Measurements from ENCODE around the gene DDX10. TPM values are rescaled to one million over a fixed set of nuclear protein-coding genes. Genes with fewer than 3 reads are reported as not detected.

Gene DDX10
- total RNA-seq, 8 experiments from 2014 or later: 16.0 to 67.6 (median 21.6) TPM

GRCh38 chr11:108826136-108826535 lies 161.3 kb downstream of the DDX10 start:
- in situ Hi-C loops (cut with MboI; ENCODE audit: low pct_unique_long_range_greater_than_20kb in 2 of 9, low sequenced_read_pairs in 9 of 9, unreplicated experiment in 9 of 9): no loop called here
- no peak overlapping the region for H3K4me3 ChIP-seq
- ATAC-seq (replicated peaks in 6 of 8): no peak

GRCh38 chr11:108835624-108836023 lies 170.8 kb downstream of the DDX10 start:
- Histone ChIP-seq H3K4me1 (replicated peaks in 1 of 2) (no peaks in the 10 kb centered on the region), H3K27ac (no peak overlapping the region), H3K4me3 (no peak overlapping the region)
- WGBS, 10 experiments: 67 to 100% (median 90%) methylated on average over 1 to 4 of the region's 7 CpGs; no CpG with 5 or more reads in 3 of the 10 experiments
- no peak for ATAC-seq (replicated peaks in 6 of 8)
- in situ Hi-C loops (cut with MboI; ENCODE audit: low pct_unique_long_range_greater_than_20kb in 2 of 9, low sequenced_read_pairs in 9 of 9, unreplicated experiment in 9 of 9): no loop called here

More at GRCh38 chr11:108826136-108826535, 161.3 kb downstream of the DDX10 start:
- no peak overlapping the region for H3K27ac ChIP-seq
- no peaks in the 10 kb centered on the region for H3K4me1 ChIP-seq (replicated peaks in 1 of 2)
- 80 to 100% (median 92%) methylated on average over 1 to 2 of the region's 2 CpGs; no CpG with 5 or more reads in 1 of the 10 experiments for WGBS, 10 experiments

DNA sequence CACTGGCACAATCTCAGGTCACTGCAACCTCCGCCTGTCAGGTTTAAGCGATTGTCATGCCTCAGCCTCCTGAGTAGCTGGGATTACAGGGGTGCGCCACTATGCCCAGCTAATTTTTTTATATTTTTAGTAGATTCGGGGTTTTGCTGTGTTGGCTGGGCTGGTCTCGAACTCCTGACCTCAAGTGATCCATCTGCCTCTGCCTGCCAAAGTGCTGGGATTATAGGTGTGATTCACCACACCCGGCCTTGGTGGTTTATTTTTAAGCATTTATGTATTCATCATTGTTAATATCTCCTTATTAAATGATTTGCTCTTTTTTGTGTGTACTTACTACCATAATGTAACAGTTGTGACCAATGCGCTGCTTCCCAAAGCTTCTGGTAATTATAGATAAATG lies 171.7 kb downstream of the DDX10 start:
- no peaks in the 10 kb centered on the region for H3K4me1 ChIP-seq (replicated peaks in 1 of 2)
- 75 to 100% (median 100%) methylated on average over 1 to 6 of the region's 7 CpGs for WGBS, 10 experiments
- in situ Hi-C loops (cut with MboI; ENCODE audit: low pct_unique_long_range_greater_than_20kb in 2 of 9, low sequenced_read_pairs in 9 of 9, unreplicated experiment in 9 of 9): no loop called here

DNA sequence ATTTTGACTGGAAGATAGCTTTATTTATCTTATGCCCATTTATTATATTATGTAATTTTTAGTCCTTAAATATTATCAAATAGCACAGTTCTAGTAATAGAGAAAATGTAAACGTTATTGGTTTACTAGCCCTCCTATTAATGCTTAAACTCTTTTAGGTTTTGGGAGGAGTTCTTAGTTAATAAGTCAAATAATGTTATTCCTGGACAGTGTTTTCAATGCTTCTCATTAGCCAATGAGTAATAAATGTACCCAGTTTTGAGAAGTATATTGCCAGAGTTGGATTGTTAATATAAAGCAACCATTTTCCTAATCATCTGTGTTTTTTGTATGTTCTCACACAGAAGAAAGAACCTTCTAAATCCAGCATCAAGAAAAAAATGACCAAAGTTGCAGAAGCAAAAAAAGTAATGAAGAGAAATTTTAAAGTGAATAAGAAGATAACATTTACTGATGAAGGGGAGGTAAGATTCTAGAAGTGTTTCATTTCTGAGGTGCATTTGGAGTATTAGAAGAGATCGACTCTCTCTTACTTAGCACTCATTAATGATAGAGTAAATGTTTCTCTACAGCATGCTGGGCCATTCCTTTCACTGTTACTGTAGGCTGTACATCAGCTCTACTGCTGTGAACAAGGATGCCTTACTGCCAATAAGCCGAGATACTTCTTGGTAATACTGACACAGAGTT lies 173.4 kb downstream of the DDX10 start:
- Histone ChIP-seq H3K4me1 (replicated peaks in 1 of 2) (no peaks in the 10 kb centered on the region), H3K4me3 (no peak overlapping the region), H3K27ac (no peak overlapping the region)
- no peak for ATAC-seq (replicated peaks in 6 of 8)
- in situ Hi-C loops (cut with MboI; ENCODE audit: low pct_unique_long_range_greater_than_20kb in 2 of 9, low sequenced_read_pairs in 9 of 9, unreplicated experiment in 9 of 9): no loop called here
- 83 to 100% (median 100%) methylated on average over 1 to 3 of the region's 3 CpGs for WGBS, 10 experiments

More for the DNA sequence above, 171.7 kb downstream of the DDX10 start:
- H3K27ac ChIP-seq: no peak overlapping the region
- no peak for ATAC-seq (replicated peaks in 6 of 8)
- no peak overlapping the region for H3K4me3 ChIP-seq

DNA sequence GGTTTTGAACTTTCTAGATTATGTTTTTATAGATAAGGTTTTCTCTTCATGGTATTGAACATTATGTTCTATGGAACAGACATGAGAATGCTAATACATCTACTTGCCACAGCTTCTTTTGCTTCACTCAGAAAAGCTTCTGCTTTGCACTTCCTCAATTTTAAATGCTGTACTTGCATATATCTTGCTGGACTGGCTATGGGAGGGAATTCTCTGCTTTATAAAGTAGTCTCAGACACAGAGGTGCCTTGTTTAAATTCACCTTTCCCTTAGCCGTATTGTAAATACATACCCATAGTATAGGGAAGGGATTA lies 173.9 kb downstream of the DDX10 start:
- ATAC-seq (replicated peaks in 6 of 8): no peak
- 90 to 100% (median 100%) methylated on average over 1 of the region's 1 CpG; no CpG with 5 or more reads in 4 of the 10 experiments for WGBS, 10 experiments
- Histone ChIP-seq H3K4me1 (replicated peaks in 1 of 2) (no peaks in the 10 kb centered on the region), H3K27ac (no peak overlapping the region), H3K4me3 (no peak overlapping the region)
- in situ Hi-C loops (cut with MboI; ENCODE audit: low pct_unique_long_range_greater_than_20kb in 2 of 9, low sequenced_read_pairs in 9 of 9, unreplicated experiment in 9 of 9): no loop called here

DNA sequence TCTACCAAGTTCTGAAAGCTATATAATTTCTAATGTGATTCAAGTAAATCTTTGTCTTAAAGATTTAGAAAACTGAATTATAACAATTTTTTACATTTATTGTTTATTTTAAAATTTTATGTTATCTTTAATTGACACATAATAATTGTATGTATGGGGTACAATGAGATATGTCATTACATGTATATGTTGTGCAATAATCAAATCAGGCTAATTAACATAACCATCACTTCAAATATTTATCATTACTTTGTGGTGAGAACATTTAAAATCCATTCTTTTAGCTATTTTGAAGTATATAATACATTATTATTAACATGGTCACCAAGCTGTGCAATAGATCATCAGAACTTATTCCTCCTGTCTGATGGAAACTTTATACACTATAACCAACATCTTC lies 181.1 kb downstream of the DDX10 start:
- no peak overlapping the region for H3K4me3 ChIP-seq
- in situ Hi-C loops (cut with MboI; ENCODE audit: low pct_unique_long_range_greater_than_20kb in 2 of 9, low sequenced_read_pairs in 9 of 9, unreplicated experiment in 9 of 9): no loop called here
- H3K4me1 ChIP-seq (replicated peaks in 1 of 2): no peaks in the 10 kb centered on the region
- ATAC-seq (replicated peaks in 6 of 8): no peak
- H3K27ac ChIP-seq: no peak overlapping the region

GRCh38 chr11:108847298-108847990 lies 182.6 kb downstream of the DDX10 start:
- Histone ChIP-seq H3K27ac (no peak overlapping the region), H3K4me1 (replicated peaks in 1 of 2) (peaks cover 0 to 3% of the 10 kb centered on the region in 2 donors), H3K4me3 (no peak overlapping the region)
- in situ Hi-C loops (cut with MboI; ENCODE audit: low pct_unique_long_range_greater_than_20kb in 2 of 9, low sequenced_read_pairs in 9 of 9, unreplicated experiment in 9 of 9): no loop called here
- WGBS, 10 experiments: 57 to 100% (median 85%) methylated on average over 1 to 3 of the region's 3 CpGs; no CpG with 5 or more reads in 1 of the 10 experiments
- no peak for ATAC-seq (replicated peaks in 6 of 8)

- Histone ChIP-seq H3K27ac (no peak overlapping the region), H3K4me3 (no peak overlapping the region), H3K4me1 (replicated peaks in 1 of 2) (peaks cover 0 to 19% of the 10 kb centered on the region in 2 donors)
- in situ Hi-C loops (cut with MboI; ENCODE audit: low pct_unique_long_range_greater_than_20kb in 2 of 9, low sequenced_read_pairs in 9 of 9, unreplicated experiment in 9 of 9): loop anchor here in 2 of 9 experiments (25.0 kb wide), 1 partner anchor 139 kb away; no protein-coding TSS in a partner anchor
- ATAC-seq (replicated peaks in 6 of 8): no peak
Measured at GRCh38 chr11:108851781-108852180, 186.9 kb downstream of the DDX10 start.

DNA sequence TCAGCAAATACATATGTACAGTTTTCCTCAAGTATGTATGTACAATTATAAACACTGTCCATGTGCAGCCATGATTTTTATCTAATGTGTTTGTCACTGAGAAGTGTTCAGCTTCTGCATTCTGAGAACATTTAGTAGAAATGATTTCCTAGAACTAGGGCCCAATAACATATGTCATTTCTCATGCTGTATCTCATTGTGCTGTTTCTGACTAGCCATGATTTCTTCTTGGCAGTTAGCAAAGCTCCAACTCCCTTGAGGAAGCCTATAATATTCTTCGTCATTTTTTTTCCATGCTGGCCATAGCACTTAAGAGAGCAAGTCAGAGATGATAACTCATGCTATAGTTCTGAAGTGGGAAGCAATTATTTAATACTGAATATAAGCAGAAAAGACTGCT lies 187.8 kb downstream of the DDX10 start:
- H3K4me3 ChIP-seq: no peak overlapping the region

GRCh38 chr11:108853151-108853550 lies 188.3 kb downstream of the DDX10 start:
- in situ Hi-C loops (cut with MboI; ENCODE audit: low pct_unique_long_range_greater_than_20kb in 2 of 9, low sequenced_read_pairs in 9 of 9, unreplicated experiment in 9 of 9): loop anchor here in 2 of 9 experiments (25.0 kb wide), 1 partner anchor 141 kb away; no protein-coding TSS in a partner anchor
- ATAC-seq (replicated peaks in 6 of 8): peak in 1 of 8 experiments; percentile 16
- H3K4me1 ChIP-seq (replicated peaks in 1 of 2): peaks cover 0 to 19% of the 10 kb centered on the region in 2 donors
- H3K27ac ChIP-seq: no peak overlapping the region
- no peak overlapping the region for H3K4me3 ChIP-seq
- WGBS, 10 experiments: 42 to 93% (median 82%) methylated on average over 1 to 4 of the region's 4 CpGs; no CpG with 5 or more reads in 1 of the 10 experiments

More for the DNA sequence above, 187.8 kb downstream of the DDX10 start:
- 62 to 100% (median 83%) methylated on average over 1 of the region's 1 CpG; no CpG with 5 or more reads in 3 of the 10 experiments for WGBS, 10 experiments
- Histone ChIP-seq H3K4me1 (replicated peaks in 1 of 2) (peaks cover 0 to 19% of the 10 kb centered on the region in 2 donors), H3K27ac (no peak overlapping the region)
- in situ Hi-C loops (cut with MboI; ENCODE audit: low pct_unique_long_range_greater_than_20kb in 2 of 9, low sequenced_read_pairs in 9 of 9, unreplicated experiment in 9 of 9): loop anchor here in 2 of 9 experiments (25.0 kb wide), 1 partner anchor 140 kb away; no protein-coding TSS in a partner anchor
- ATAC-seq (replicated peaks in 6 of 8): peak in 5 of 8 experiments; percentile 43 to 88 (median 73)

DNA sequence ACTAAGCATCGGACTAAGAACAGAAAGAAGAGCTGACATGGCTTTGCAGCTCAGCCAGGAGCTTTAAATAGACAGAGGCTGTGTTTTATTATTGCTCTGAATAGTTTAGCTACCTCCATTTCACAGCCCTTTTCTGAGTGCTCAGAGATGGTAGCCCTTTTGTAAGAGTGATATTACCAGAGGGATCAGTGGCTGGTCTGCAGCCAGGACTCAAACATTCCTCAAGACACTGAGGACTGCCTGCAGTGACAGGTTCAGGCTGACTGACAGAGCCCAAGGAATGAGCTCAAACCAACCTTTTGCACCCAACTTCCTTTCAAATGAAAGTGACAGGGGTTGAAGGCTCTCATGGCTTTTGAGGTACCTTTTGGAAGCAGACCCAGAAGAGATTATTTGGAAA lies 189.0 kb downstream of the DDX10 start:
- no peak overlapping the region for H3K27ac ChIP-seq
- peaks cover 0 to 19% of the 10 kb centered on the region in 2 donors for H3K4me1 ChIP-seq (replicated peaks in 1 of 2)
- ATAC-seq (replicated peaks in 6 of 8): peak in 4 of 8 experiments; percentile 24 to 87 (median 42)
- in situ Hi-C loops (cut with MboI; ENCODE audit: low pct_unique_long_range_greater_than_20kb in 2 of 9, low sequenced_read_pairs in 9 of 9, unreplicated experiment in 9 of 9): loop anchor here in 2 of 9 experiments (25.0 kb wide), 1 partner anchor 142 kb away; no protein-coding TSS in a partner anchor
- 20 to 100% (median 50%) methylated on average over 1 of the region's 1 CpG; no CpG with 5 or more reads in 5 of the 10 experiments for WGBS, 10 experiments
- H3K4me3 ChIP-seq: no peak overlapping the region

DNA sequence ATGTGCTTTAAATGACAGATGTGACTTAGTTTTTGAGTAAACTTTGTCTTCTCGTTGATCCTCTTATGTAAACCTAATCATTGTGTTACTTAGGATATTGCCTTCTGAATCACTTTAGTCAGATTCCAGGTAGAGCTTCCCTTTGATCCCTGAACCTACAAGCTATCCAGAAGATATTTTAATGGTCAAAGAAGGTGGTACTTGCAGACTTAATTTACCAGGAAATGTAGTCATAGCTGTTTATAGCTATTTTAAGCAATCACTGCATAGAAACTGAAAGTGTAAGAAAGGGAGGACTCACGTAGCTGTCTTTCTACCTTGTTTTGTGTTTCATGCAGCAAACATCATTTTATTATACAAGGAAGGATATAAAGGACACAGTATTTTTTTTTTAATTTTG lies 189.5 kb downstream of the DDX10 start:
- in situ Hi-C loops (cut with MboI; ENCODE audit: low pct_unique_long_range_greater_than_20kb in 2 of 9, low sequenced_read_pairs in 9 of 9, unreplicated experiment in 9 of 9): loop anchor here in 2 of 9 experiments (25.0 kb wide), 1 partner anchor 142 kb away; no protein-coding TSS in a partner anchor

GRCh38 chr11:108857382-108857781 lies 192.5 kb downstream of the DDX10 start:
- no peak overlapping the region for H3K4me3 ChIP-seq
- H3K4me1 ChIP-seq (replicated peaks in 1 of 2): peaks cover 0 to 22% of the 10 kb centered on the region in 2 donors
- in situ Hi-C loops (cut with MboI; ENCODE audit: low pct_unique_long_range_greater_than_20kb in 2 of 9, low sequenced_read_pairs in 9 of 9, unreplicated experiment in 9 of 9): loop anchor here in 2 of 9 experiments (25.0 kb wide), 1 partner anchor 145 kb away; no protein-coding TSS in a partner anchor
- no peak overlapping the region for H3K27ac ChIP-seq
- ATAC-seq (replicated peaks in 6 of 8): no peak
- WGBS, 10 experiments: 70 to 100% (median 98%) methylated on average over 1 to 5 of the region's 5 CpGs

More for the DNA sequence above, 189.5 kb downstream of the DDX10 start:
- WGBS, 10 experiments: 22 to 100% (median 89%) methylated on average over 1 to 2 of the region's 2 CpGs
- no peak overlapping the region for H3K27ac ChIP-seq
- peaks cover 0 to 19% of the 10 kb centered on the region in 2 donors for H3K4me1 ChIP-seq (replicated peaks in 1 of 2)
- H3K4me3 ChIP-seq: no peak overlapping the region
- peak in 2 of 8 experiments; percentile 14 to 59 for ATAC-seq (replicated peaks in 6 of 8)
